Mucosa of descending colon (tissue), 3 donors: ENCODE results near the gene TSKU. TPM values are rescaled to one million over a fixed set of nuclear protein-coding genes. Genes with fewer than 3 reads are reported as not detected.

ENCODE experiments used
- ATAC-seq: fragments of 200-7000 bp; cut with Tn5 transposase; one replicate; pipeline ENCODE4 v1.9.1; 2020; ENCODE audit warnings: mild to moderate bottlenecking, moderate library complexity
- DNase-seq, 3 donors: peaks; one replicate each; pipeline ENCODE4 v3.0.0-alpha.2; 2020
- H3K36me3 ChIP-seq: fragments of 200-600 bp; one replicate; pipeline ENCODE4 v1.8.0; 2021; ENCODE audit warnings: low read depth, mild to moderate bottlenecking
- H3K4me1 ChIP-seq: fragments of 200-600 bp; one replicate; pipeline ENCODE4 v1.8.0; 2021; ENCODE audit warnings: low read depth, mild to moderate bottlenecking
- H3K4me3 ChIP-seq: fragments of 200-600 bp; one replicate; pipeline ENCODE4 v1.8.0; 2021; ENCODE audit warnings: mild to moderate bottlenecking
- H3K9me3 ChIP-seq: fragments of 200-600 bp; one replicate; pipeline ENCODE4 v1.8.0; 2021; ENCODE audit warnings: mild to moderate bottlenecking
- intact Hi-C, 2 donors: fragments of 100-400 bp; cut with DNase I in 1 of 2; cut with micrococcal nuclease in 1 of 2; formaldehyde crosslinking; loops; one replicate each; pipeline versions ENCODE4 v1.11.0 to v1.11.1; 2022; cut with DNase I, micrococcal nuclease
- total RNA-seq, 3 donors: library from RNA; stranded (reverse); fragmentation: NEBNext Ultra II Directional in 2 of 3; extraction: Animal tissue kit (Norgen Biotek cat#: 25700) in 2 of 3; gene quantifications; one replicate each; pipeline versions ENCODE4 v1.2.1 to v1.2.4, GENCODE V29; 2021 to 2023
- TF ChIP-seq, protein P1 (sequence below): fragments of 200-600 bp; IDR thresholded peaks from one replicate; pipeline ENCODE4 v1.8.0; 2022; ENCODE audit warnings: antibody characterized with exemption, mild to moderate bottlenecking
- donor health status: DM: no; HTN: no; CAD: no; lungs with moderate emphysema.
- donor health status: DM: no; HTN: no; CAD: no.
- donor health status: DM: no; HTN: yes; CAD: no.

TSKU gene
- total RNA-seq, 3 donors from 2014 or later = 21.5 to 42.9 (median 41.8) TPM

DNA sequence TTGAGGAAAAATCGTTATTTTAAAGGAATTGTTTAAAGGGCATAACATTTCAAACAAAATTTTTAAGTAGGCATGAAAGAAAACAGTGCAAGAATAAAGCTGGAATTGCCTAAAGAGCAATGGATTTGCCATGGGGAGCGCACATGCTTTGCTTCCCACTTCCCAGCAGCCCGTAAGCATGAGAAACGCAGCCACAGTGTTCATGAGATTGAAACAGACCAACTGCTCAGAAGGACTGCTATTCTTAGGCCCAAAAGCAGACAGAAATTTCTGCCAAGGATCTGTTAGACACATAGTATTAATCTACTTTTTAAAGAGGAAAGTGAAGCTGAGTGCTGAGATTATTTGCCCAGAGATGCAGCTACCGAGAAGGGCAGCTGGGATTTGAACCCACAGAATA lies 34.2 kb upstream of the TSKU start:
- TF ChIP-seq, protein P1, sequence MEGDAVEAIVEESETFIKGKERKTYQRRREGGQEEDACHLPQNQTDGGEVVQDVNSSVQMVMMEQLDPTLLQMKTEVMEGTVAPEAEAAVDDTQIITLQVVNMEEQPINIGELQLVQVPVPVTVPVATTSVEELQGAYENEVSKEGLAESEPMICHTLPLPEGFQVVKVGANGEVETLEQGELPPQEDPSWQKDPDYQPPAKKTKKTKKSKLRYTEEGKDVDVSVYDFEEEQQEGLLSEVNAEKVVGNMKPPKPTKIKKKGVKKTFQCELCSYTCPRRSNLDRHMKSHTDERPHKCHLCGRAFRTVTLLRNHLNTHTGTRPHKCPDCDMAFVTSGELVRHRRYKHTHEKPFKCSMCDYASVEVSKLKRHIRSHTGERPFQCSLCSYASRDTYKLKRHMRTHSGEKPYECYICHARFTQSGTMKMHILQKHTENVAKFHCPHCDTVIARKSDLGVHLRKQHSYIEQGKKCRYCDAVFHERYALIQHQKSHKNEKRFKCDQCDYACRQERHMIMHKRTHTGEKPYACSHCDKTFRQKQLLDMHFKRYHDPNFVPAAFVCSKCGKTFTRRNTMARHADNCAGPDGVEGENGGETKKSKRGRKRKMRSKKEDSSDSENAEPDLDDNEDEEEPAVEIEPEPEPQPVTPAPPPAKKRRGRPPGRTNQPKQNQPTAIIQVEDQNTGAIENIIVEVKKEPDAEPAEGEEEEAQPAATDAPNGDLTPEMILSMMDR = no peak
- Histone ChIP-seq H3K9me3 (no peaks in the 10 kb centered on the region), H3K4me3 (no peak overlapping the region), H3K36me3 (no peaks in the 10 kb centered on the region), H3K4me1 (peaks cover 20% of the 10 kb centered on the region)
- intact Hi-C loops = no loop called here
- DNase-seq (no peak), ATAC-seq (no peak)

DNA sequence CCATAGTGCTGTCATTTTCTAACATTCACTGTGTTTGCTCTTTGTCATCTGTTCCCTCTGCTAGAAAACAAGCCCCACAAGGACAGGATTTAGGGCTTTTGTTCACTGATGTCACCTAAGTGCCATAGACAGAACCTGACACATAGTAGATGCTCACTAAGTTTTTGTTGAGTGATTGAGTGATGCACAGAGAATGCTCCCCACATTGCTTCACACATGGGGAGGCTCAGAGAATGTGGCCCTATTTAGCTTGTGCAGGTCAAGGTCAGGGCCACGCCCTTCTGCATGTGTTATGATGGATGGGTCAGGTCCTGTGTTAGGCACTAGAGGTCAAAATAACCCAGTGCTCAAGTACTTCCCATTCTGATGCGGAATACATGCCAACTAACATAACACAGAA lies 33.1 kb upstream of the TSKU start:
- DNase-seq (no peak), ATAC-seq (no peak)
- TF ChIP-seq, protein P1 = no peak
- H3K9me3 ChIP-seq = no peaks in the 10 kb centered on the region
- intact Hi-C loops = no loop called here
- no peaks in the 10 kb centered on the region for H3K36me3 ChIP-seq
- H3K4me3 ChIP-seq = no peak overlapping the region
- peaks cover 14% of the 10 kb centered on the region for H3K4me1 ChIP-seq

DNA sequence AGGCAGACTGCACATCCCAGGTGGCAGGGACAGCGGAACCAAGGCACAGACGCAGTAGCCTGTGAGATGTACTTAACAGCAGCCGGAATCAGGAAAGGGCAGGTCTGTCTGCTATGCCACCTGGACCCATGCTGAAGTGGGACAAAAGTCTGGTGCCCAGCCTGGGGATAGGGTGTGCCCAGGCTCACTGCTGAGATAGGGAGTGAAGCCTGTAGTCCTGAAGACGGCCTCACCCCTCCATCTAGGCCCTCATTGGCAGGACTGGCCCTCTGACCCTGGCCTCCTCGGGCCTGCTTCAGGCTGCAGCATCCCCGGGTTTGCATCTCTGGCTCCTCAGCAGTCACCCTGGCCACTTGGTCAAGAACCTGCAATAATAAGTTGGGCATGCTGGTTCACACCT lies 32.4 kb upstream of the TSKU start:
- TF ChIP-seq, protein P1 = no peak
- Histone ChIP-seq H3K36me3 (no peaks in the 10 kb centered on the region), H3K4me1 (peaks cover 11% of the 10 kb centered on the region), H3K9me3 (no peaks in the 10 kb centered on the region), H3K4me3 (no peak overlapping the region)
- intact Hi-C loops = no loop called here
- no peak for ATAC-seq
- no peak for DNase-seq

DNA sequence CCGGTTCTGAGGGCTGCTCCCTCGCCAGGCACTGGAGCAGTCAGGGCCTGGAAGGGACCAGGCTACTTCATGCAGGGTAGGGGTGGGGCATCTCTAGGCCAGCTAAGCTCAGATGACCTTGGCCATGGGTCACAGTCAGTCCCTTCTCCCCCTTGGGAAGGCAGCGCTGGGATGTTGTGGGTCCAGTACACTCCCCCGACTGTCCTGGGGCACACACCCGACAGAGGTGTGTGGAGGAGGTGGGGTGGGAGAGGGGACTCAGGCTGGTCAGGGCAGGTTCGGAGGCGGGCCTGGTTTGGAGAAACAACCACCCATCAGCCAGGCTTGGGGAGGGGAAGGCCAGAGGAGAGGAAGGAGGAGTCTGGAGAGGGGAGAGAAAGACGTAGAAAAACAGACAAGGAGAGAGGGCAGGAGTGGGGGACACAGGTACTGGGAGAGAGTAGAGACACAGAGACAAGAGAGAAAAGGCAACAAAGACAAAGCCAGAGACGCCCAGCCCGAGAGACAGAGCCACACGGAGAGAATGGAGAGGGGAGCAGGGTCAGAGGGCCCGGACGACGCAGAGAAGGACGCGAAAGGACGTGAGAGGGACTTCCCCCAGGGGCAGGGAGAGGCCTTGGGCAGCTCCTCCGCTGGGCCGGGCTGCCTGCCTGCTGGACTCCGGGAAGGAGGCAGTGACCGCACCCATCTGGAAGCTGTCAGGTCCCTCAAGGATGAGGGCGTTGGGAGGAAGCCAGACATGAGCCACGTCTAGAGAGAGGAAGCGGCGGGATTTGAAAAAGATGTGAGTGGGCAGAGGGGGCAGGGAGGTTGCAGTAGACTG lies 30.6 kb upstream of the TSKU start:
- no peaks in the 10 kb centered on the region for H3K36me3 ChIP-seq
- TF ChIP-seq, protein P1 = no peak
- H3K4me3 ChIP-seq = no peak overlapping the region
- no peaks in the 10 kb centered on the region for H3K9me3 ChIP-seq
- peak; percentile 87 to 92 (median 90) for DNase-seq
- peak; percentile 95 for ATAC-seq
- intact Hi-C loops = no loop called here
- peaks cover 16% of the 10 kb centered on the region for H3K4me1 ChIP-seq

DNA sequence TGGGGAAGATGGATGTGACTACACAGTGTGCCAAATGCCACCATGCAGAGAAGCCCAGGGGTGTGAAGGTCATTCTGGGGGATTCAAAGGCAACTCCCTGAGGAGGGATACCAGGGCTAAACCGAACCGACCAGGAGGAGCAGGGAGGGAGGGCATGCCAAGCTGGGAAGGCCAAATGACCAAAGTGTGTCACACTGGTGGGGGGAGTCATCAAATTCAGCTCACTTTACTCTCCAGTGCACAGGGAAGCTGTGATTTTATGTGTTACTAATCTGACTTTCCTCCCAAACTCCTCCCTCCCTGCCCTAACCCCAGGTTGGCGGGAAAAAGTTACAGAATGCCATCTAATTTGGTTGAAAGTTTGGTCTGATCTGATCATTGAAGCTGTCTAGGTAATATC lies 29.7 kb upstream of the TSKU start:
- TF ChIP-seq, protein P1 = no peak

More for the DNA sequence above, 29.7 kb upstream of the TSKU start:
- Histone ChIP-seq H3K4me3 (no peak overlapping the region), H3K9me3 (no peaks in the 10 kb centered on the region), H3K4me1 (peaks cover 16% of the 10 kb centered on the region), H3K36me3 (no peaks in the 10 kb centered on the region)
- intact Hi-C loops = no loop called here
- no peak for ATAC-seq
- no peak for DNase-seq
